ENCODE data around the gene CNN2.

DNA sequence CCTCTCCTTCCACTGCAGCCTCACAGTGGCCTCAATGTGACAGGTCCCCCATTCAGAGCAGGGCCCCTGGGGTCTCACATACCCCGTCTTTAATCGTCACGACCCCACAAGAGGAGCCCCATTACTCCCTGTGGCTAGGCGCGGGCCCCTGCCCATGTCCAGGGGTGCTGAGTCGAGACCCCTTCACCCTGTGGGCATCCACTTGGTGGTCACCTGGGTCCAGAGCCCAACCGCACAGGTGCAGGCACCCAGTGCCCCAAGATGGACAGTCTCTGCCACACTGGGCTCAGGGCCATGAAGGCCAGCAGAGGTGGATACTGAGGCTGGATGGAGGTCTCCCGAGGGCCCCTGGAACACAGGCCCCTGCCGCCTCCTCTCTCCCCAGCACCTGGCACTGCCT lies 8.5 kb upstream of the CNN2 start:
- no peak for TF ChIP-seq POLR2A (IDR thresholded peaks at IDR 0.05)
- TF ChIP-seq, protein P1, sequence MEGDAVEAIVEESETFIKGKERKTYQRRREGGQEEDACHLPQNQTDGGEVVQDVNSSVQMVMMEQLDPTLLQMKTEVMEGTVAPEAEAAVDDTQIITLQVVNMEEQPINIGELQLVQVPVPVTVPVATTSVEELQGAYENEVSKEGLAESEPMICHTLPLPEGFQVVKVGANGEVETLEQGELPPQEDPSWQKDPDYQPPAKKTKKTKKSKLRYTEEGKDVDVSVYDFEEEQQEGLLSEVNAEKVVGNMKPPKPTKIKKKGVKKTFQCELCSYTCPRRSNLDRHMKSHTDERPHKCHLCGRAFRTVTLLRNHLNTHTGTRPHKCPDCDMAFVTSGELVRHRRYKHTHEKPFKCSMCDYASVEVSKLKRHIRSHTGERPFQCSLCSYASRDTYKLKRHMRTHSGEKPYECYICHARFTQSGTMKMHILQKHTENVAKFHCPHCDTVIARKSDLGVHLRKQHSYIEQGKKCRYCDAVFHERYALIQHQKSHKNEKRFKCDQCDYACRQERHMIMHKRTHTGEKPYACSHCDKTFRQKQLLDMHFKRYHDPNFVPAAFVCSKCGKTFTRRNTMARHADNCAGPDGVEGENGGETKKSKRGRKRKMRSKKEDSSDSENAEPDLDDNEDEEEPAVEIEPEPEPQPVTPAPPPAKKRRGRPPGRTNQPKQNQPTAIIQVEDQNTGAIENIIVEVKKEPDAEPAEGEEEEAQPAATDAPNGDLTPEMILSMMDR (IDR thresholded peaks at IDR 0.05), result no peak

Measured in lower leg skin (tissue), 3 donors.